Right cardiac atrium (tissue), 5 donors: Measurements from ENCODE around the gene TCF21. TPM values are rescaled to one million over a fixed set of nuclear protein-coding genes. Genes with fewer than 3 reads are reported as not detected.
"Not testable (repeated sequence)": the region's sequence is repeated elsewhere in the genome, so short reads cannot be mapped to it uniquely, and the experiment has no call there.

Experiments used
- ATAC-seq, 2 donors: fragments of 200-7000 bp; cut with Tn5 transposase; one replicate each; pipeline versions ENCODE4 v1.8.0 to v1.9.1; 2020; ENCODE audit warnings: moderate library complexity in 2 of 2, mild to moderate bottlenecking in 1 of 2
- DNase-seq, 3 donors: peaks; one replicate each; pipeline ENCODE4 v3.0.0-alpha.2; 2020
- H3K27ac ChIP-seq: one replicate; pipeline ENCODE4 v1.5.1; 2013; ENCODE audit warnings: mild to moderate bottlenecking, low read length, control low read depth, moderate library complexity
- H3K27me3 ChIP-seq: one replicate; pipeline ENCODE4 v1.6.1; 2013; ENCODE audit not compliant: control insufficient read depth, insufficient read depth
- H3K4me1 ChIP-seq: one replicate; pipeline ENCODE4 v1.6.1; 2013; ENCODE audit warnings: low read length; ENCODE audit not compliant: control insufficient read depth, insufficient read depth
- H3K4me3 ChIP-seq: one replicate; pipeline ENCODE4 v1.5.1; 2013; ENCODE audit warnings: low read length, control low read depth
- H3K9me3 ChIP-seq: one replicate; pipeline ENCODE4 v1.6.1; 2013; ENCODE audit warnings: low read length; ENCODE audit not compliant: control insufficient read depth
- WGBS: extraction: QIAGEN DNeasy Blood & Tissue Kit; methylation state at CpG from one replicate; pipeline ENCODE4 v1.1.7; 2013; 5-methylcytosine and 5-hydroxymethylcytosine counted together
- intact Hi-C, 4 donors: fragments of 100-400 bp; cut with DNase I; formaldehyde crosslinking; loops; one replicate each; pipeline versions ENCODE4 v1.11.0 to v1.14.0; 2022 to 2023
- polyA plus RNA-seq: library from polyadenylated mRNA; stranded (reverse); fragments of 200-250 nt; gene quantifications from one replicate; pipeline ENCODE4 v1.2.3, GENCODE V29; 2013
- total RNA-seq, 4 donors: library from RNA; stranded (reverse); fragmentation: NEBNext Ultra II Directional; extraction: Animal tissue kit (Norgen Biotek cat#: 25700); gene quantifications; one replicate each; pipeline ENCODE4 v1.2.1, GENCODE V29; 2021
- donor health status: healthy with polysubstance abuse.
- donor health status: DM: no; HTN: yes; CAD: no.
- donor health status: DM: no; HTN: no; CAD: no.
- donor health status: DM: no; HTN: yes; CAD: no; lungs with severe emphysema.
- donor health status: DM: yes; HTN: yes; CAD: no.

TCF21 gene
- total and polyA plus RNA-seq, 5 donors: 7.9 to 25.4 (median 12.8) TPM

DNA sequence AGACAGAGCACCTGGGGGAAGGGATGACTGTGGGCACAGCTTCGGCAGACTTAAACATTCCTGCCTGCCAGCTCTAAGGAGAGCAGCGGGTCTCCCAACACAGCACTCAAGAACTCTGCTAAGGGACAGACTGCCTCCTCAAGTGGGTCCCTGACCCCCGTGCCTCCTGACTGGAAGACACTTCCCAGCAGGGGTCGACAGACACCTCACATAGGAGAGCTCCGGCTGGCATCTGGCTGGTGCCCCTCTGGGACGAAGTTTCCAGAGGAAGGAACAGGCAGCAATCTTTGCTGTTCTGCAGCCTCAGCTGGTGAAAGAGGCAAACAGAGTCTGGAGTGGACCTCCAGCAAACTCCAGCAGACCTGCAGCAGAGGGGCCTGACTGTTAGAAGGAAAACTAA lies 42.3 kb downstream of the TCF21 start:
- DNase-seq, H3K27ac ChIP-seq, ATAC-seq, intact Hi-C loops, H3K4me1 ChIP-seq, H3K4me3 ChIP-seq, H3K9me3 ChIP-seq, H3K27me3 ChIP-seq: not testable (repeated sequence)
- WGBS: 61% methylated on average over 6 of the region's 6 CpGs

DNA sequence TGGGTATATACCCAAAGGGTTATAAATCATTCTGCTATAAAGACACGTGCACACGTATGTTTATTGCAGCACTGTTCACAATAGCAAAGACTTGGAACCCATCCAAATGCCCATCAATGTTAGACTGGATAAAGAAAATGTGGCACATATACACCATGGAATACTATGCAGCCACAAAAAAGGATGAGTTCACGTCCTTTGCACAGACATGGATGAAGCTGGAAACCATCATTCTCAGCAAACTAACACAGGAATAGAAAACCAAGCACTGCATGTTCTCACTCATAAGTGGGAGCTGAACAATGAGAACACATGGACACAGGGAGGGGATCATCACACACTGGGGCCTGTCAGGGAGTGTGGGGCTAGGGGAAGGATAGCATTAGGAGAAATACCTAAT lies 47.4 kb downstream of the TCF21 start:
- H3K27me3 ChIP-seq, intact Hi-C loops, H3K27ac ChIP-seq, ATAC-seq, H3K9me3 ChIP-seq, DNase-seq, H3K4me3 ChIP-seq, H3K4me1 ChIP-seq: not testable (repeated sequence)
- 94% methylated on average over 3 of the region's 3 CpGs for WGBS

DNA sequence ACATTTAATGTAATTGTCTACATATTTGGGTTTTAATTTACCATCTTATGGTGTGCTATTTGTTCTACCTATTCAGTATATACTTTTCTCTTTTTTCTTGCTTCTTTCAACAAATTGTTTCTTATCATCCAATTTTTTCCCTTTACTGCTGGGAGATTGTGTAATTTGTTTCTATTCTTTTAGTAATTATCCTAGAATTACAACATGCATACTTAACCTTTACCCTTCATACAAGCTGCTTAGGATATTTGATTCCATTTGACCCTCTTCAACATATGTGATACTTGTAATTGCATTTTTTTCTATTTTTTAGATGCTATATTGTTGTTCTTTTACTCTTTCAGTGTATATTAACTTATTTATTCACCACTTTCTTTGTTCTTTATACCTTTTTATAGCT lies 49.0 kb downstream of the TCF21 start:
- no peak for ATAC-seq

DNA sequence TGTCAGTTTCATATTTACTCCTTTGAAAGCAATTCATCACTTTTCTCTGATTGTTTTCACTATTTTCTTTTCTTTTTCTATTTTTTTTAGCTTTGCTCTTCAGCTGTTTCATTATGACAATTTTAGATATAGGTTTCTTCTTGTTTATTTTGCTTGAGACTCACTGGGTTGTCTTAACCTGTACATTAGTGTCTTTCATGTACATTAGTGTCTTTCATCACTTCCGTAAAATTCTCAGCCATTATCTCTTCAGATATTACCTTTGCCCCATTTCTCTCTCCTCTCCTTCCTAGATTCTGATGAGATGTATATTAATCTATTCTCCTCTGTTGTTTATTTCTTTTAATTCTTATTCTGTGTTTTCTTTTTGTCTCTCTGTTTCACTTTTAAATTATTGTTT lies 49.6 kb downstream of the TCF21 start:
- no peak overlapping the region for H3K4me3 ChIP-seq
- intact Hi-C loops: no loop called here
- no peak for ATAC-seq
- WGBS: 86% methylated on average over 1 of the region's 1 CpG
- no peak overlapping the region for H3K27ac ChIP-seq
- no peaks in the 10 kb centered on the region for H3K27me3 ChIP-seq
- DNase-seq: no peak
- no peaks in the 10 kb centered on the region for H3K4me1 ChIP-seq
- H3K9me3 ChIP-seq: no peaks in the 10 kb centered on the region

More for the DNA sequence above, 49.0 kb downstream of the TCF21 start:
- Histone ChIP-seq H3K4me1 (no peaks in the 10 kb centered on the region), H3K4me3 (no peak overlapping the region), H3K9me3 (no peaks in the 10 kb centered on the region), H3K27ac (no peak overlapping the region), H3K27me3 (no peaks in the 10 kb centered on the region)
- intact Hi-C loops: no loop called here
- no peak for DNase-seq

DNA sequence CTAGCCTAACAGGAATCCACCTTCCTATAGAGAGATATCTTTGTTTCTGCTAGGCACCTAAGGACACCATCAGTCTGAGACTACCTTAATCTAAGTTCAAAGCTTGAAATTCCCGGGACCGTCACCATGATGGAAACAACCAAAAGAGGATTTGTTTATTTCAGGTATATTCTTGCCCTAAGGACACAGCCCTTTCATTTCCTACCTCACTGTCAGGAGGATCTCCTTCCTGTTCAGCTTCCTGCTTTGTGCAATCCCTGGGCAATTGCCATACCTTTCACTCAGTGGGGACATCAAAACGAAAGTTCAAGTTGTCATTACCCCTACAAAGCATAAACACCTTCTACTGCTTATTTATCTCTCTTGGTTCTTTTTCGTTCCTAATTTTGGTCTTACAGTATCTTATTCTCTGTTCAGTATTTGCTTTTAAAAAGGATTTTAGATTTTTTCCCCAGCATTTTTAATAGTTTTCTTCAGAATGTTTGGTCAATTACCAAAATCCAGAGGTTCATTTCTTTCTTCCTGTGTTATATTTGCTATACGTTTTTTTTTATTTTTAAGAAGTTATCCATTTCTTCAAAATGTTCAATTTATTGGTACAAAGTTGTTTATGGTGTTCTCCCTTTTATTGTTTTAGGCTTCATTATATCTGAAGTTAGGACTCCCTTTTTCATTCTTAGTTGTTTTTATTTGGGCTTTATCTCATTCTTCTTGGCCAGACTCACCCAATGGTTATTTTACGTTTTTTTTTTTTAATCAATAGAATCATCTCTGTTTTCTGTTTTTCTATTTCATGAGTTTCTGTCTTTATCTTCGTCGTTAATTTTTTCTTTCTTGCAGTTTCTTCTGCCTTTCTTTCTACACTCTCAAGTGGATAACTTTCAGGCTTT lies 51.1 kb downstream of the TCF21 start:
- Histone ChIP-seq H3K27ac (no peak overlapping the region), H3K4me3 (no peak overlapping the region), H3K9me3 (no peaks in the 10 kb centered on the region), H3K4me1 (no peaks in the 10 kb centered on the region), H3K27me3 (no peaks in the 10 kb centered on the region)
- ATAC-seq: no peak
- 66% methylated on average over 8 of the region's 8 CpGs for WGBS
- intact Hi-C loops: no loop called here
- no peak for DNase-seq

Other genes with a start within 250 kb of the TCF21 start
- gene TBPL1, start 64.1 kb downstream of the TCF21 start, total RNA-seq: 10 to 100 TPM; 24.8 to 32.0 (median 25.9) TPM
- 30.2 TPM for gene TBPL1, start 64.1 kb downstream of the TCF21 start, polyA plus RNA-seq
- 10 to 100 TPM; 10.9 to 20.3 (median 17.7) TPM for gene SLC2A12, start 163.5 kb downstream of the TCF21 start, total RNA-seq
- gene SLC2A12, start 163.5 kb downstream of the TCF21 start, polyA plus RNA-seq: 10.3 TPM